NCI-H2029 (cell line): Measurements from ENCODE around the gene BRICD5.

Experiments used
- DNase-seq: peaks from one replicate; lab custom pipeline; 2025; lab: John Stamatoyannopoulos, UW

The BRICD5 gene

GRCh38 chr16:2180962-2181923 is 29.4 kb downstream of the BRICD5 start:
- DNase-seq = no peak

- no peak for DNase-seq
Measured at GRCh38 chr16:2180461-2180860, 30.2 kb downstream of the BRICD5 start.

- DNase-seq = no peak
Measured at GRCh38 chr16:2179576-2179975, 31.1 kb downstream of the BRICD5 start.

- no peak for DNase-seq
Measured at GRCh38 chr16:2179107-2179501, 31.6 kb downstream of the BRICD5 start.

- DNase-seq = no peak
Measured at GRCh38 chr16:2178321-2179106, 32.1 kb downstream of the BRICD5 start.

- DNase-seq = no peak
Measured at GRCh38 chr16:2177561-2177960, 33.1 kb downstream of the BRICD5 start.

- no peak for DNase-seq
Measured at GRCh38 chr16:2177101-2177500, 33.6 kb downstream of the BRICD5 start.

GRCh38 chr16:2176047-2176446 is 34.6 kb downstream of the BRICD5 start:
- no peak for DNase-seq

GRCh38 chr16:2175454-2175853 is 35.2 kb downstream of the BRICD5 start:
- DNase-seq = no peak

GRCh38 chr16:2174396-2175131 is 36.1 kb downstream of the BRICD5 start:
- no peak for DNase-seq

- no peak for DNase-seq
Measured at GRCh38 chr16:2173916-2174315, 36.7 kb downstream of the BRICD5 start.

- DNase-seq = no peak
Measured at GRCh38 chr16:2173366-2173765, 37.3 kb downstream of the BRICD5 start.

GRCh38 chr16:2172688-2173335 is 37.9 kb downstream of the BRICD5 start:
- DNase-seq = no peak

- DNase-seq = no peak
Measured at GRCh38 chr16:2171601-2172178, 39.0 kb downstream of the BRICD5 start.

- DNase-seq = no peak
Measured at GRCh38 chr16:2170587-2171435, 39.9 kb downstream of the BRICD5 start.

- no peak for DNase-seq
Measured at GRCh38 chr16:2170080-2170479, 40.6 kb downstream of the BRICD5 start.

GRCh38 chr16:2167068-2167638 is 43.5 kb downstream of the BRICD5 start:
- no peak for DNase-seq

GRCh38 chr16:2166263-2167067 is 44.2 kb downstream of the BRICD5 start:
- no peak for DNase-seq

- no peak for DNase-seq
Measured at GRCh38 chr16:2165861-2166260, 44.8 kb downstream of the BRICD5 start.
